AG09319 (cell line): ENCODE data around the gene CIZ1.

Experiments
- DNase-seq: peaks from one replicate; pipeline ENCODE4 v3.0.0-alpha.2; 2010; ENCODE audit warnings: low read depth; ENCODE audit errors: extremely low read depth
- CTCF ChIP-seq: IDR thresholded peaks from 2 replicates; pipeline ENCODE4 v1.5.1; 2011; ENCODE audit warnings: low read depth, mild to moderate bottlenecking, inconsistent platforms, low read length, moderate library complexity

CIZ1 gene

GRCh38 chr9:128127568-128127989 lies 63.8 kb downstream of the CIZ1 start, which contains the start of gene PTGES2:
TSS of gene PTGES2 (minus strand) at chr9:128127729. CDS start at chr9:128127717, 12 bp downstream.
- no peak for TF ChIP-seq CTCF
- peak; percentile 62 for DNase-seq

- DNase-seq = no peak
These were observed 65.6 kb downstream of the CIZ1 start for GRCh38 chr9:128125580-128126354.

GRCh38 chr9:128124873-128125579 lies 66.3 kb downstream of the CIZ1 start:
- TF ChIP-seq CTCF = peak; percentile 67
- no peak for DNase-seq

More at GRCh38 chr9:128125580-128126354, 65.6 kb downstream of the CIZ1 start:
- no peak for TF ChIP-seq CTCF

- no peak for DNase-seq
- no peak for TF ChIP-seq CTCF
These were observed 66.9 kb downstream of the CIZ1 start for GRCh38 chr9:128124451-128124850.

- TF ChIP-seq CTCF = no peak
- no peak for DNase-seq
These were observed 67.8 kb downstream of the CIZ1 start for GRCh38 chr9:128123451-128124080.

- DNase-seq = no peak
- TF ChIP-seq CTCF = no peak
These were observed 68.6 kb downstream of the CIZ1 start for GRCh38 chr9:128122809-128123175.
